HUDEP-2 (cell line): ENCODE data around the gene MEIS2.
A peak's percentile ranks its signal among the peaks of the same experiment; 100 is the strongest.

Experiments
- DNase-seq, 76 experiments: peaks; one replicate each; lab custom pipeline; 2025; ENCODE audit not compliant: unreplicated experiment in 76 of 76; lab: John Stamatoyannopoulos, UW

Gene MEIS2

GRCh38 chr15:36883713-36884517 lies 216.4 kb downstream of the MEIS2 start:
- DNase-seq = peak in 73 of 76 experiments; percentile 10 to 84 (median 64)

DNA sequence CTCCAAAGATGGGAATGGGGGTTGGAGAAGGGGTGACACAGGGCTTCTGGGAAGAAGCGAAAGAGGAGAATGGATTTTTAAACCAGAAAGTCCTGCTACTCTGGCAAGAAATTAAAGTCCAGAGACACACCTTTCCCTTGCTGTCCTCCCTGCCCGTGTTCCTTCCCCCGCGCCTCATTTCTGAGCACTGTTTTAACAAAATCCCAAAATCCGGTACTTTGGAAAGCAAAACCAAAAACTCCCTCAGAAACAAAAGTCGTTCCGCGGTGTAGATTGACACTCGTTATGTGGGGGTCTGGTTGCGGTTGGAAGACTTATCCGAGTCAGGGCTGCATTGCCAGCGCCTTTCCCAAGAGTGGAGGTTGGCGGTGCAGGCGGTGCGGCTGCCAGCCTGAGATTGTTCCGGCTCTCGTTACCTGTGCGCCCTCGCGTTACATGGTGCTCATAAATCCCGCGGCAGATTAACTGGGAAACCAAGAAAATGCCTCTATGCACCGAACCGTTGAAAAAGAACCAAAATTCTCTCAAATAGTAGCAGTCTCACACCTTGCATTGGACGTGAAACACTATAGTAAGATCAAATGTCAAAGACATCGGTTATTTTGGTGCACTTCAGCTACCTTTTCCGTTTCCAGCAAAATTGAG lies 217.7 kb downstream of the MEIS2 start:
- DNase-seq = no peak

- no peak for DNase-seq
These were observed 218.3 kb downstream of the MEIS2 start for GRCh38 chr15:36882056-36882455.

DNA sequence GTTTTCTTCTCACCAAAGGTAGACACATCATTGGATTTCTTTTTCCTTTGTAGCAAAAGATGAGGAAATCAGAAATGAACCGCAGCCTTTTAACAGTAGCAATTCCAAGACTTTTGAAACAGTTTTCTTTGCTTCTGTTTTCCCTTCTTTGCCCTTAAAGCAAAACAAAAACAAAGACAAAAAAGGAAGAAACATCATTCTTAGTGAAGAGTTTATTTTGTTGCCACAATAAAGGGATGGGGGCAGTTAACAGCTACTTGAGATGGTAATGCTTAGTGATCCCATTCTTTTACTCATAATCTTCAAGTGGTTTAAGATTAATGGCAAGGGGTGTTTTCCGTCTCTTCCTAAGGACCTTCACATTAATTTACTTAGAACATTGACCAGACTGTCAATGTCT lies 218.8 kb downstream of the MEIS2 start:
- no peak for DNase-seq

GRCh38 chr15:36880913-36881460 lies 219.4 kb downstream of the MEIS2 start:
- no peak for DNase-seq

DNA sequence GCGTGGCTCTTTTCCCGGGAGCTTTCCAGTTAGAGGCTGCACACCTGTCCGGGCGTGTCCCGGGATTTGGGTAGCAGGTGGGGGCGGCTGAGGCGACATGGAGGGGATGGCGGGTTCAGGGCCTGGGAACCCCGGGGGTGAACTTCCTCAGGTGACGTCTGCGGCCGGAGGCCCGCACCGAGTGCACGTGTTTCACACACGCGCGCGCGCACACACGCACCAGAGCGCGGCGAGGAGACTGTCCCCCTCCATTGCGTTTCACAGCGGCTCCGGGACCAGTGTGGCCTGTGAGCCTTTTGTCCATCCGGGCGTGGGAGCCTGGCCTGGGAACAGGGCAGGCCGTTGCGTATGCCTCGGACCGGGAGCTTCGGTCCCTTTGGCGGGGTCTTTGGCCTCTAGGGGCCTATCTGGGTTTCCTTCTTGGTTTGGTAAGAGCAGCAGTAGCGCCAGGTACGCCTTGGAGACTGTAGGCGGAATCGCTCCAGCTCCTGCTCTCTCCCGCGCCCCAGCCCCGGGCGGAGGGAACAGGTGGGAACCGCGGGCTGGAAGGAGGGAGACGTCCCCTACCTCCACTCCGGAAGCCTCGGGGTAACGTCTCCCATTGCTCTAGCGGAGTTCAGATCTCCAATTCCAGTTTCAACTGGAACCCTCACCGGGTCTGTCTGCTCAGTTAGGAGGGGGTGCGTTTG lies 220.0 kb downstream of the MEIS2 start:
- no peak for DNase-seq

GRCh38 chr15:36879568-36880222 lies 220.7 kb downstream of the MEIS2 start:
- no peak for DNase-seq

DNA sequence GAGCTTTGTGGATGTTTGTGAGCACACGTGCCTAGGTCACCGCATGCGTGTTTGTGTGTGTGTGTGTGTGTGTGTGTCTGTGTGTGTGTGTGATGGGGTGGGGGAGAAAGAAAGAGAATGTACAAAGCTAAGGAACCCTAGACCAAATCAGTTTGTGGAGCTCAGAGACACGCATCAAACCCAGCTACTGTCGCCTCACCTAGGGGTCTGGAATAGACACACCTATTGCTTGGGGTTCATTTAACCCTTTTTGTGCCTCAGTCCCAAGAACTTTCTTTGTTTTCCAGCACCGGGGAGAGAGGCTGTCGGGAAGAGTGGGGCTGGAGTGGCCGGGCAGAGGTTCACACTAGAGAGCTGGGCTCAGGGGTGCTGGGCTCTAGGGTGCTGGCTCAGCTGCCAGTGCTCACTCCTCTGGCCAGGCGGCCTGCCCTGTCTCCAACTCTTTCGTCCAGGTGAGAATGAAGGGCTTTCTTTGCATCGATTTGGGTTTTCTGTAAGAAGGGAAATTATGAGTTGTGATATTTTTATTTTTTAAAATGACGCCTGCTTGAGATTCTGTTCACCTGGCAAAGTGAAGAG lies 221.6 kb downstream of the MEIS2 start:
- DNase-seq = no peak

GRCh38 chr15:36877796-36878683 lies 222.3 kb downstream of the MEIS2 start:
- no peak for DNase-seq

DNA sequence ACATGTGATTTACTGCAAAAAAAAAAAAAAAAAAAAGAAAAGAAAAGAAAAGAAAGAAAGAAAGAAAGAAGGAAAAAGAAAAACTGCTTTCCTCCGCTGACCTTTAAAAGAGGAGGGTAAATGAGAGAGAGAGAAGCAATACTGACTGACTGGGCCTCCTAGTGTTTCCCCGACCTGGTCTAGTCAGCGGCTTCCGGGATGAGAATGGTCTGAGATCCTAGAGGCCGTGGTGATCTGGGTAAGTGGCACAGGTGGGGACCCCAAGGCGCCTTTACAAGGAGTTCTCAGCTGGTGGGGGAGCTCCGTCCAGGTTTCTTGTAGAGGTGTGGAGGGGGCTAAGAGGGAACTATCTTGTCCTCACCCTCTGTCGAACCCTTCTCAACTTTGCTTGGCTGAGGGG lies 223.1 kb downstream of the MEIS2 start:
- DNase-seq = no peak

DNA sequence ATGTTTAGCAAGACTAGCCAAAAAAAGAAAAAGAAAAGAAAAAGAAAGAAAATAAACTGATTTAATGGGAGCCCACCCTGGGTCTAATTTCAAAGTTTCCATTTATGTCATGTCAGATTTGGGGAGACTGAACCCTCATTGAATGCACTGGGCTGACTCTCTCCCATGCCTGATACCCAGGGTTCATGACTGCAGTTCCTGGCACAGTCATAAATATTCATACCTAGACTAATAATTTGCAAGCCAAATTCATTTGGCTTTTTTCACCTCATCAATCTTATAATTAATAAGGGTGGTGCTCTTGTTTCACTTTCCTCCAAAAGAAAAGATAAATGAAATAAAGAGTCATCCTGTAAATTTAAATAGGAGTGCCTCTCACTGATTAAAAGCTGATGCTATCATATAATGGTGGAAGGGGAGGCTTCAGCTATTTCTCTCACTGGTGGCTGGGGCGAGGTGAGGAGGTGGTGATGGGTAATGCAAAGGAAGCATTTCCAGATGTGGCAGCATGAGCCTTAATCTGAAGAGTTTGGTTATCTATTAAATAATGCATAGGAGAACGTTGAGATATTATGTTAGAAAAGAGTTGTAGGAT lies 224.5 kb downstream of the MEIS2 start:
- DNase-seq = no peak

GRCh38 chr15:36874930-36875329 lies 225.4 kb downstream of the MEIS2 start:
- DNase-seq = no peak

DNA sequence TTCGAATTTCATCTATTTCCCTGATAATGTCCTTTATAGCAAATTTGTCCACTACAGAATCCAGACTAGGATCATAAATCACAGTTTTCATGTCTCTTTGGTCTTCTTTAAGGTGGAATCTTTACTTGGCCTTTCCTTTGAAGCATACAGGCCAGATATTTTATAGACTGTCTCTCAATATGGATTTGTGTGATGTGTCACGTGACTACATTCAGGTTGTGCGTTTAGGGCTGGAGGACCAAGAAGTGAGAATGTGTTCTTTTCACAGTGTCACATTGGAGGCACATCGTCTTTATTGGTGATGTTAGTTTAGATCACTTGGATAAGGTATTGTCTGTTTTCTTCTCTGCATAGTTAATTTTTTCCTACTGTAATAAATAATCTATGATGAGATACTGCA lies 232.9 kb downstream of the MEIS2 start:
- DNase-seq = no peak

- no peak for DNase-seq
These were observed 233.5 kb downstream of the MEIS2 start for GRCh38 chr15:36866896-36867295.

GRCh38 chr15:36863570-36863969 lies 236.8 kb downstream of the MEIS2 start:
- DNase-seq = no peak

GRCh38 chr15:36860792-36861191 lies 239.6 kb downstream of the MEIS2 start:
- no peak for DNase-seq

- DNase-seq = no peak
These were observed 241.9 kb downstream of the MEIS2 start for GRCh38 chr15:36858423-36858822.

- no peak for DNase-seq
These were observed 243.9 kb downstream of the MEIS2 start for GRCh38 chr15:36856339-36856973.

- DNase-seq = no peak
These were observed 249.5 kb downstream of the MEIS2 start for GRCh38 chr15:36850864-36851263.
